Endodermal cell (in vitro differentiated cells): ENCODE measurements around the gene SLC35E4. TPM values are rescaled to one million over a fixed set of nuclear protein-coding genes. Genes with fewer than 3 reads are reported as not detected.

Source experiments
- DNase-seq: peaks from one replicate; pipeline ENCODE4 v3.0.0-alpha.2; 2017
- H3K27ac ChIP-seq: 2 replicates; pipeline ENCODE4 v1.5.1; 2013; ENCODE audit warnings: mild to moderate bottlenecking, low read depth, low read length, moderate library complexity
- H3K27me3 ChIP-seq: 2 replicates; pipeline ENCODE4 v1.6.1; 2013; ENCODE audit warnings: mild to moderate bottlenecking, low read length, moderate library complexity; ENCODE audit not compliant: insufficient read depth, control insufficient read depth, poor library complexity, severe bottlenecking
- H3K36me3 ChIP-seq: 2 replicates; pipeline ENCODE4 v1.7.0; 2013; ENCODE audit warnings: mild to moderate bottlenecking, low read length, moderate library complexity; ENCODE audit not compliant: control insufficient read depth, insufficient read depth
- H3K4me1 ChIP-seq: one replicate; pipeline ENCODE4 v1.7.0; 2013; ENCODE audit warnings: low read length; ENCODE audit not compliant: control insufficient read depth, insufficient read depth
- H3K4me3 ChIP-seq: 2 replicates; pipeline ENCODE4 v1.5.1; 2013; ENCODE audit warnings: mild to moderate bottlenecking, low read length, moderate library complexity
- H3K9ac ChIP-seq: 2 replicates; pipeline ENCODE4 v1.6.1; 2013; ENCODE audit warnings: mild to moderate bottlenecking, low read length, moderate library complexity; ENCODE audit not compliant: poor library complexity, severe bottlenecking; ENCODE audit errors: extremely low read depth
- H3K9me3 ChIP-seq: 2 replicates; pipeline ENCODE4 v1.6.1; 2013; ENCODE audit warnings: mild to moderate bottlenecking, low read length, moderate library complexity; ENCODE audit not compliant: control insufficient read depth
- H3K27ac Mint-ChIP-seq: 2 replicates; pipeline ENCODE4 v1.8.0; 2020; ENCODE audit warnings: mixed read lengths
- H3K27me3 Mint-ChIP-seq: 2 replicates; pipeline ENCODE4 v1.8.0; 2021; ENCODE audit warnings: mild to moderate bottlenecking, mixed read lengths; ENCODE audit not compliant: insufficient read depth
- H3K36me3 Mint-ChIP-seq: 2 replicates; pipeline ENCODE4 v1.8.0; 2020; ENCODE audit warnings: low read depth, mixed read lengths
- H3K4me1 Mint-ChIP-seq: 2 replicates; pipeline ENCODE4 v1.8.0; 2020; ENCODE audit warnings: mixed read lengths
- H3K4me3 Mint-ChIP-seq: 2 replicates; pipeline ENCODE4 v1.8.0; 2020; ENCODE audit warnings: mild to moderate bottlenecking, moderate library complexity, mixed read lengths
- H3K9me3 Mint-ChIP-seq: 2 replicates; pipeline ENCODE4 v1.8.0; 2020; ENCODE audit warnings: mild to moderate bottlenecking, mixed read lengths
- CTCF ChIP-seq: fragments of 200-600 bp; sonication (generic); conservative IDR thresholded peaks from 2 replicates; pipeline ENCODE4 v1.5.0; 2021; ENCODE audit warnings: antibody characterized with exemption, mild to moderate bottlenecking
- WGBS, 2 experiments: methylation state at CpG; one replicate each; pipeline versions ENCODE4 v1.1.5 to v1.1.7; 2013; ENCODE audit warnings: missing lambda C conversion rate in 2 of 2, mixed read lengths in 1 of 2; ENCODE audit not compliant: insufficient coverage in 1 of 2, insufficient read length in 1 of 2; 5-methylcytosine and 5-hydroxymethylcytosine counted together
- total RNA-seq, 2 donors: library from RNA; stranded (reverse); fragmentation: NEBNext Ultra II Directional in 1 of 2; extraction: Animal tissue kit (Norgen Biotek cat#: 25700) in 1 of 2; gene quantifications; 2 replicates in 1 of 2; 3 replicates in 1 of 2; pipeline ENCODE4 v1.2.1, GENCODE V29; 2021

The SLC35E4 gene
- total RNA-seq, 2 donors from 2014 or later, result 2.3 to 3.9 TPM

GRCh38 chr22:30601464-30601863, 34.1 kb upstream of the SLC35E4 start:
- Histone ChIP-seq H3K27me3 (no peaks in the 10 kb centered on the region), H3K9me3 (no peaks in the 10 kb centered on the region), H3K4me3 (no peak overlapping the region), H3K4me1 (peaks cover 4% of the 10 kb centered on the region), H3K9ac (no peak overlapping the region), H3K36me3 (no peaks in the 10 kb centered on the region), H3K27ac (no peak overlapping the region)
- peaks cover 16% of the 10 kb centered on the region for H3K4me1 Mint-ChIP-seq
- H3K36me3 Mint-ChIP-seq, result peaks cover 8% of the 10 kb centered on the region
- no peak overlapping the region for H3K27ac Mint-ChIP-seq
- no peak for DNase-seq
- 91 to 100% methylated on average over 2 to 5 of the region's 5 CpGs for WGBS, 2 experiments
- no peak for TF ChIP-seq CTCF
- H3K27me3 Mint-ChIP-seq, result no peaks in the 10 kb centered on the region
- H3K4me3 Mint-ChIP-seq, result no peak overlapping the region
- peaks cover 7% of the 10 kb centered on the region for H3K9me3 Mint-ChIP-seq

GRCh38 chr22:30602049-30602448, 33.5 kb upstream of the SLC35E4 start:
- Histone ChIP-seq H3K27ac (no peak overlapping the region), H3K4me3 (no peak overlapping the region), H3K9ac (no peak overlapping the region), H3K27me3 (no peaks in the 10 kb centered on the region), H3K9me3 (no peaks in the 10 kb centered on the region), H3K36me3 (no peaks in the 10 kb centered on the region), H3K4me1 (peaks cover 4% of the 10 kb centered on the region)
- H3K36me3 Mint-ChIP-seq, result peaks cover 8% of the 10 kb centered on the region
- WGBS, 2 experiments, result 76 to 80% methylated on average over 1 to 3 of the region's 3 CpGs
- peaks cover 18% of the 10 kb centered on the region for H3K4me1 Mint-ChIP-seq
- DNase-seq, result peak; percentile 67
- no peaks in the 10 kb centered on the region for H3K27me3 Mint-ChIP-seq
- H3K27ac Mint-ChIP-seq, result no peak overlapping the region
- H3K9me3 Mint-ChIP-seq, result peaks cover 7% of the 10 kb centered on the region
- TF ChIP-seq CTCF, result peak; percentile 75
- H3K4me3 Mint-ChIP-seq, result no peak overlapping the region

- H3K4me3 ChIP-seq, result no peak overlapping the region
- Mint-ChIP-seq H3K27ac (no peak overlapping the region), H3K36me3 (peaks cover 8% of the 10 kb centered on the region), H3K4me3 (no peak overlapping the region), H3K9me3 (peaks cover 2% of the 10 kb centered on the region), H3K27me3 (no peaks in the 10 kb centered on the region), H3K4me1 (peaks cover 34% of the 10 kb centered on the region)
- no peaks in the 10 kb centered on the region for H3K9me3 ChIP-seq
- DNase-seq, result no peak
- H3K4me1 ChIP-seq, result peaks cover 7% of the 10 kb centered on the region
- no peak for TF ChIP-seq CTCF
- H3K27ac ChIP-seq, result no peak overlapping the region
- no peaks in the 10 kb centered on the region for H3K36me3 ChIP-seq
- no peaks in the 10 kb centered on the region for H3K27me3 ChIP-seq
- H3K9ac ChIP-seq, result no peak overlapping the region
- 89 to 94% methylated on average over 3 of the region's 3 CpGs for WGBS, 2 experiments
These were observed 31.8 kb upstream of the SLC35E4 start for GRCh38 chr22:30603801-30604200.
